Fibroblast of the aortic adventitia (primary cell): ENCODE data around the gene KIF5C. TPM values are rescaled to one million over a fixed set of nuclear protein-coding genes. Genes with fewer than 3 reads are reported as not detected.

ENCODE experiments used
- DNase-seq: peaks from one replicate; pipeline ENCODE4 v3.0.0-alpha.2; 2010; ENCODE audit warnings: low read depth
- H3K4me3 ChIP-seq: 2 replicates; pipeline ENCODE4 v1.5.1; 2011; ENCODE audit warnings: low read depth, mild to moderate bottlenecking, control low read depth, low read length, moderate library complexity
- CTCF ChIP-seq: IDR thresholded peaks from 2 replicates; pipeline ENCODE4 v1.5.1; 2011; ENCODE audit warnings: mild to moderate bottlenecking, low read length, control low read depth, inconsistent platforms; ENCODE audit not compliant: insufficient read depth
- total RNA-seq: library from RNA; depleted of rRNA; stranded (reverse); fragments of >200 nt; gene quantifications from 2 replicates; pipeline ENCODE4 v1.2.3, GENCODE V29; 2012; ENCODE audit warnings: low replicate concordance

The KIF5C gene
- 0.09 TPM in 1 of 2 replicates, not detected in the other for total RNA-seq

GRCh38 chr2:148874868-148875341 is at the start of gene KIF5C:
TSS of gene KIF5C (plus strand) at chr2:148875227. CDS start at chr2:148875618, 391 bp downstream.
- DNase-seq: peak; percentile 56
- peak within 1 kb of the TSS; percentile 47 for H3K4me3 ChIP-seq
- TF ChIP-seq CTCF: no peak

GRCh38 chr2:148826791-148827190 is 48.2 kb upstream of the KIF5C start:
- no peak overlapping the region for H3K4me3 ChIP-seq
- DNase-seq: no peak
- TF ChIP-seq CTCF: no peak

GRCh38 chr2:148828941-148829340 is 46.1 kb upstream of the KIF5C start:
- TF ChIP-seq CTCF: no peak
- no peak for DNase-seq
- H3K4me3 ChIP-seq: no peak overlapping the region

- no peak for DNase-seq
- TF ChIP-seq CTCF: no peak
- no peak overlapping the region for H3K4me3 ChIP-seq
Observed at GRCh38 chr2:148829618-148830017, 45.4 kb upstream of the KIF5C start.

- DNase-seq: no peak
- TF ChIP-seq CTCF: no peak
- H3K4me3 ChIP-seq: no peak overlapping the region
Observed at GRCh38 chr2:148832637-148833036, 42.4 kb upstream of the KIF5C start.

GRCh38 chr2:148842050-148842449 is 33.0 kb upstream of the KIF5C start:
- no peak for DNase-seq
- TF ChIP-seq CTCF: no peak
- H3K4me3 ChIP-seq: no peak overlapping the region

GRCh38 chr2:148848146-148848545 is 26.9 kb upstream of the KIF5C start:
- H3K4me3 ChIP-seq: no peak overlapping the region
- TF ChIP-seq CTCF: no peak
- DNase-seq: no peak
